IMR-90 (cell line): ENCODE measurements around the gene ATOH8. TPM values are rescaled to one million over a fixed set of nuclear protein-coding genes. Genes with fewer than 3 reads are reported as not detected.

ENCODE experiments used
- ATAC-seq: fragments of 200-7000 bp; cut with Tn5 transposase; 2 replicates; pipeline ENCODE4 v1.9.1; 2020; ENCODE audit warnings: low read depth, mild to moderate bottlenecking, moderate library complexity
- BruUV-seq: library from RNA; stranded (reverse); fragments of 400-500 nt; replicated peaks from 2 replicates; lab custom pipeline; 2021; lab: Mats Ljungman, UMichigan
- CTCF ChIA-PET: fragments of 300-600 bp; formaldehyde crosslinking; extraction: SDS; loops from one replicate; lab custom pipeline; 2021; ENCODE audit warnings: antibody characterized with exemption; lab: Yijun Ruan, JAX
- POLR2A ChIA-PET: fragments of 300-600 bp; sonication (Branson Sonifier 250); formaldehyde crosslinking; loops from one replicate; lab custom pipeline; 2022; ENCODE audit warnings: antibody characterized with exemption; ENCODE audit not compliant: unreplicated experiment; lab: Charles Lee
- DNase-seq: peaks from one replicate; pipeline ENCODE4 v3.0.0; 2013
- H2AFZ ChIP-seq: replicated peaks from 2 replicates; pipeline ENCODE3; 2013; ENCODE audit warnings: low read length, mild to moderate bottlenecking; ENCODE audit not compliant: poor library complexity
- H2AK5ac ChIP-seq: 2 replicates; pipeline ENCODE4 v1.6.1; 2013; ENCODE audit warnings: low read depth, low read length, inconsistent platforms
- H2AK9ac ChIP-seq: replicated peaks from 2 replicates; pipeline ENCODE3; 2013; ENCODE audit warnings: mild to moderate bottlenecking, low read depth, low read length, moderate library complexity; ENCODE audit not compliant: poor library complexity
- H2BK120ac ChIP-seq: 2 replicates; pipeline ENCODE4 v1.6.1; 2013; ENCODE audit warnings: low read depth, low read length, inconsistent platforms
- H2BK15ac ChIP-seq: 3 replicates; pipeline ENCODE4 v1.6.1; 2013; ENCODE audit warnings: low read depth, low read length, inconsistent platforms
- H2BK20ac ChIP-seq: 2 replicates; pipeline ENCODE4 v1.6.1; 2013; ENCODE audit warnings: low read depth, mild to moderate bottlenecking, inconsistent platforms, low read length, moderate library complexity
- H2BK5ac ChIP-seq: 2 replicates; pipeline ENCODE4 v1.6.1; 2013; ENCODE audit warnings: mild to moderate bottlenecking, low read depth, low read length, inconsistent platforms; ENCODE audit not compliant: poor library complexity, severe bottlenecking
- H3K14ac ChIP-seq: replicated peaks from 2 replicates; pipeline ENCODE4 v1.6.1; 2013; ENCODE audit warnings: low read depth, low read length, inconsistent platforms
- H3K18ac ChIP-seq: 2 replicates; pipeline ENCODE4 v1.6.1; 2013; ENCODE audit warnings: low read depth, low read length, control low read depth
- H3K23ac ChIP-seq: 2 replicates; pipeline ENCODE4 v1.6.1; 2013; ENCODE audit warnings: low read depth, low read length, inconsistent platforms
- H3K27ac ChIP-seq: 2 replicates; pipeline ENCODE4 v1.5.1; 2013; ENCODE audit warnings: mild to moderate bottlenecking, control low read depth, low read length; ENCODE audit not compliant: insufficient read depth
- H3K27me3 ChIP-seq: 2 replicates; pipeline ENCODE4 v1.6.1; 2013; ENCODE audit warnings: low read length; ENCODE audit not compliant: control insufficient read depth, insufficient read depth
- H3K36me3 ChIP-seq: 2 replicates; pipeline ENCODE4 v1.6.1; 2013; ENCODE audit warnings: low read length, mixed read lengths; ENCODE audit not compliant: control insufficient read depth, insufficient read depth
- H3K4ac ChIP-seq: 2 replicates; pipeline ENCODE4 v1.6.1; 2013; ENCODE audit warnings: low read depth, low read length, inconsistent platforms
- H3K4me1 ChIP-seq: 2 replicates; pipeline ENCODE4 v1.6.1; 2013; ENCODE audit warnings: low read length, mixed read lengths; ENCODE audit not compliant: control insufficient read depth, insufficient read depth
- H3K4me2 ChIP-seq: 2 replicates; pipeline ENCODE4 v1.6.1; 2013; ENCODE audit warnings: low read depth, mild to moderate bottlenecking, control low read depth, low read length, moderate library complexity
- H3K4me3 ChIP-seq: 2 replicates; pipeline ENCODE4 v1.5.1; 2013; ENCODE audit warnings: low read depth, mild to moderate bottlenecking, control low read depth, low read length, moderate library complexity; ENCODE audit not compliant: insufficient read depth
- H3K56ac ChIP-seq: 2 replicates; pipeline ENCODE4 v1.6.1; 2013; ENCODE audit warnings: low read length, inconsistent platforms; ENCODE audit not compliant: insufficient read depth; ENCODE audit errors: extremely low read depth
- H3K79me1 ChIP-seq, 2 experiments: 2 replicates each; pipeline ENCODE4 v1.6.1; 2013; ENCODE audit warnings: low read length in 2 of 2, inconsistent platforms in 1 of 2, low read depth in 1 of 2
- H3K9ac ChIP-seq: 2 replicates; pipeline ENCODE4 v1.6.1; 2013; ENCODE audit warnings: low read depth, low read length, control low read depth
- H3K9me1 ChIP-seq: 2 replicates; pipeline ENCODE4 v1.6.1; 2013; ENCODE audit warnings: low read length, inconsistent platforms; ENCODE audit not compliant: insufficient read depth
- H3K9me3 ChIP-seq: 2 replicates; pipeline ENCODE4 v1.6.1; 2013; ENCODE audit warnings: low read length; ENCODE audit not compliant: control insufficient read depth, insufficient read depth
- H4K20me1 ChIP-seq: 2 replicates; pipeline ENCODE4 v1.6.1; 2013; ENCODE audit warnings: low read length, inconsistent platforms; ENCODE audit not compliant: insufficient read depth
- H4K5ac ChIP-seq: 2 replicates; pipeline ENCODE4 v1.6.1; 2013; ENCODE audit warnings: mild to moderate bottlenecking, low read depth, low read length, control low read depth
- H4K8ac ChIP-seq, 2 experiments: 2 replicates each; pipeline ENCODE4 v1.6.1; 2013; ENCODE audit warnings: low read depth in 2 of 2, low read length in 2 of 2, control low read depth in 1 of 2, inconsistent platforms in 1 of 2
- H4K91ac ChIP-seq: 2 replicates; pipeline ENCODE4 v1.6.1; 2013; ENCODE audit warnings: low read depth, low read length, inconsistent platforms; ENCODE audit not compliant: insufficient read depth
- CEBPB ChIP-seq: IDR thresholded peaks from 2 replicates; pipeline ENCODE4 v1.6.1; 2012; ENCODE audit warnings: low read depth, low read length, improper control_type of control experiment
- WGBS, 2 experiments: methylation state at CpG; one replicate each; pipeline versions ENCODE4 v1.1.5 to v1.1.7; 2013; ENCODE audit warnings: missing lambda C conversion rate in 2 of 2; ENCODE audit not compliant: insufficient read length in 1 of 2; ENCODE audit errors: extremely low coverage in 2 of 2; 5-methylcytosine and 5-hydroxymethylcytosine counted together
- dilution Hi-C: fragments of 300-500 bp; cut with HindIII; formaldehyde crosslinking; loops from one replicate; pipeline ENCODE4 v1.14.3; 2018; ENCODE audit warnings: low sequenced_read_pairs; ENCODE audit not compliant: unreplicated experiment
- in situ Hi-C: fragments of 300-500 bp; cut with MboI; formaldehyde crosslinking; loops from 3 replicates; pipeline ENCODE4 v1.14.3; 2019; ENCODE audit warnings: low sequenced_read_pairs, inconsistent platforms, mixed read lengths
- intact Hi-C: fragments of 100-400 bp; cut with micrococcal nuclease; formaldehyde crosslinking; loops from 2 replicates; pipeline ENCODE4 v1.10.0; 2022
- polyA plus RNA-seq, 3 experiments: library from polyadenylated mRNA; depleted of rRNA; stranded (reverse); fragments of >200 nt; gene quantifications; 2 replicates each; pipeline ENCODE4 v1.2.3, GENCODE V29; 2012; ENCODE audit warnings: low replicate concordance in 1 of 3
- total RNA-seq: library from RNA; depleted of rRNA; stranded (reverse); fragments of >200 nt; gene quantifications from 2 replicates; pipeline ENCODE4 v1.2.3, GENCODE V29; 2012
- TF ChIP-seq, protein P1 (sequence below): fragments of 150-350 bp; IDR thresholded peaks from 2 replicates; pipeline ENCODE4 v1.6.1; 2017; ENCODE audit warnings: mild to moderate bottlenecking, antibody characterized with exemption, low read length, low read depth

The ATOH8 gene
- total and polyA plus RNA-seq, 2 of the 4 experiments (the other 2 are of a cell fraction) = 7.9 to 9.0 TPM

DNA sequence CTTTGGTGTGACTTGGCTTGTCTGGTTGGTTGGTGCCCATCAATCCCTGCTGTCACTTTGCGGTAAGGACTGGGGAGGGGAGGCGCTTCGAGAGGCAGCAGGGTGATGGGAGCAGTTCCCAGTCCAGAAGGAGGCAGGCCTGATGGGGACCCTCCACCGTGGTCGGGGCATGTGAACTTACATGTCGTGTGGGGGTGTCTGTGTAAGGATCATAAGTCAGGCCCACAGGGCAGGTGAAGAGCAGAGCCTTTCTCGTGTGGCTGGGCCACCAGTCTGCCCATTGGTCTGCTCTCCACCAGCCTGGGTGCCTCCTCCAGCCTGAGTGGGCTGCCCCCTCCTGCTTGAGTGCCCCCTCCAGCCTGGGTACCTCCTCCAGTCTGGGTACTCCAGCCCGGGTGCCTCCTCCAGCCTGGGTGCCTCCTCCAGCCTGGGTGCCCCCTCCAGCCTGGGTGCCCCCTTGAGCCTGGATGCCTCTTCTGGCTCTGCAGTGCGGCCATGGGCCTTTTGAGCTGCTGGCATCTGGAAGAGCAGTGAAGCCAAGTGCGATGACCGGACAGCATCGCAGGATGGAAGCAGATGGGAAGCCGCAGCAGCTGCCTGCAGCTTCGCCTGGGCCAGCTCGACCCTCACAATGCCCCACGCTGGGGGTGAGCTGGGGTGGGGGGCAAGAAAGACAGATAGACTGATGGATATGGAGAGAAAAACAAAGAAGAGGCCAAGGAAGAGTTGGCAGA, 25.0 kb downstream of the ATOH8 start:
- Histone ChIP-seq H4K91ac (no peak overlapping the region), H3K4ac (no peak overlapping the region), H4K8ac (no peak overlapping the region), H3K4me3 (no peak overlapping the region), H2AK5ac (0 out of 2 replicates have a peak overlapping the region, but pooled peaks have one; percentile 33), H3K27ac (no peak overlapping the region), H3K4me1 (peaks cover 8% of the 10 kb centered on the region; the same call in 1 of the 2 replicates), H3K23ac (no peak overlapping the region), H4K5ac (no peak overlapping the region), H3K14ac (no peak overlapping the region), H3K4me2 (no peak overlapping the region), H2BK20ac (no peak overlapping the region), H2AFZ (no peak overlapping the region), H3K9ac (no peak overlapping the region), H3K56ac (no peak overlapping the region), H2BK15ac (no peak overlapping the region), H3K79me1 (peaks cover 7 to 43% of the 10 kb centered on the region in 2 experiments; a peak in 3 of 4 replicates), H3K18ac (no peak overlapping the region), H3K27me3 (no peaks in the 10 kb centered on the region), H2AK9ac (no peak overlapping the region), H4K20me1 (peaks cover 5% of the 10 kb centered on the region; the same call in 1 of the 2 replicates), H3K36me3 (peaks cover 35% of the 10 kb centered on the region), H3K9me1 (peaks cover 6% of the 10 kb centered on the region; the same call in 1 of the 2 replicates), H2BK5ac (no peak overlapping the region), H2BK120ac (no peak overlapping the region), H3K9me3 (no peaks in the 10 kb centered on the region)
- dilution Hi-C loops = no loop called here
- BruUV-seq = no TSS peak
- no peak for ATAC-seq
- TF ChIP-seq, protein P1, sequence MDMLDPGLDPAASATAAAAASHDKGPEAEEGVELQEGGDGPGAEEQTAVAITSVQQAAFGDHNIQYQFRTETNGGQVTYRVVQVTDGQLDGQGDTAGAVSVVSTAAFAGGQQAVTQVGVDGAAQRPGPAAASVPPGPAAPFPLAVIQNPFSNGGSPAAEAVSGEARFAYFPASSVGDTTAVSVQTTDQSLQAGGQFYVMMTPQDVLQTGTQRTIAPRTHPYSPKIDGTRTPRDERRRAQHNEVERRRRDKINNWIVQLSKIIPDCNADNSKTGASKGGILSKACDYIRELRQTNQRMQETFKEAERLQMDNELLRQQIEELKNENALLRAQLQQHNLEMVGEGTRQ = no peak
- TF ChIP-seq CEBPB = no peak
- DNase-seq = no peak
- 75% methylated on average over 8 of the region's 16 CpGs; no CpG with 5 or more reads in 1 of the 2 experiments for WGBS, 2 experiments
- ChIA-PET CTCF (no interaction called here), POLR2A (no interaction called here)
- in situ Hi-C loops = no loop called here
- intact Hi-C loops = no loop called here
